ENCODE data around the gene SGMS1. TPM values are rescaled to one million over a fixed set of nuclear protein-coding genes. Genes with fewer than 3 reads are reported as not detected.

SGMS1 gene
- total and polyA plus RNA-seq, 2 experiments from 2014 or later = 15.0 to 34.7 TPM

- TF ChIP-seq, protein P1, sequence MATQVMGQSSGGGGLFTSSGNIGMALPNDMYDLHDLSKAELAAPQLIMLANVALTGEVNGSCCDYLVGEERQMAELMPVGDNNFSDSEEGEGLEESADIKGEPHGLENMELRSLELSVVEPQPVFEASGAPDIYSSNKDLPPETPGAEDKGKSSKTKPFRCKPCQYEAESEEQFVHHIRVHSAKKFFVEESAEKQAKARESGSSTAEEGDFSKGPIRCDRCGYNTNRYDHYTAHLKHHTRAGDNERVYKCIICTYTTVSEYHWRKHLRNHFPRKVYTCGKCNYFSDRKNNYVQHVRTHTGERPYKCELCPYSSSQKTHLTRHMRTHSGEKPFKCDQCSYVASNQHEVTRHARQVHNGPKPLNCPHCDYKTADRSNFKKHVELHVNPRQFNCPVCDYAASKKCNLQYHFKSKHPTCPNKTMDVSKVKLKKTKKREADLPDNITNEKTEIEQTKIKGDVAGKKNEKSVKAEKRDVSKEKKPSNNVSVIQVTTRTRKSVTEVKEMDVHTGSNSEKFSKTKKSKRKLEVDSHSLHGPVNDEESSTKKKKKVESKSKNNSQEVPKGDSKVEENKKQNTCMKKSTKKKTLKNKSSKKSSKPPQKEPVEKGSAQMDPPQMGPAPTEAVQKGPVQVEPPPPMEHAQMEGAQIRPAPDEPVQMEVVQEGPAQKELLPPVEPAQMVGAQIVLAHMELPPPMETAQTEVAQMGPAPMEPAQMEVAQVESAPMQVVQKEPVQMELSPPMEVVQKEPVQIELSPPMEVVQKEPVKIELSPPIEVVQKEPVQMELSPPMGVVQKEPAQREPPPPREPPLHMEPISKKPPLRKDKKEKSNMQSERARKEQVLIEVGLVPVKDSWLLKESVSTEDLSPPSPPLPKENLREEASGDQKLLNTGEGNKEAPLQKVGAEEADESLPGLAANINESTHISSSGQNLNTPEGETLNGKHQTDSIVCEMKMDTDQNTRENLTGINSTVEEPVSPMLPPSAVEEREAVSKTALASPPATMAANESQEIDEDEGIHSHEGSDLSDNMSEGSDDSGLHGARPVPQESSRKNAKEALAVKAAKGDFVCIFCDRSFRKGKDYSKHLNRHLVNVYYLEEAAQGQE (IDR thresholded peaks at IDR 0.05; ENCODE audit: unreplicated experiment) = no peak
- TF ChIP-seq EZH2 (IDR thresholded peaks at IDR 0.05; ENCODE audit: low read depth, unreplicated experiment) (no peak), ZNF331 (CRISPR knock-in tag; IDR thresholded peaks at IDR 0.05; ENCODE audit: low read depth) (no peak)
Observed at GRCh38 chr10:50416881-50417280, 206.9 kb downstream of the SGMS1 start (continued).

- Histone ChIP-seq H3K36me3 (ENCODE audit: insufficient read depth) (no peaks in the 10 kb centered on the region), H3K79me2 (replicated peaks; ENCODE audit: insufficient read depth) (peaks cover 38% of the 10 kb centered on the region), H3K27me3 (ENCODE audit: insufficient read depth) (no peaks in the 10 kb centered on the region), H3K27ac (ENCODE audit: low read depth) (no peak overlapping the region), H3K4me3 (no peak overlapping the region), H3K4me1 (ENCODE audit: insufficient read depth) (peaks cover 33% of the 10 kb centered on the region), H3K4me2 (peak overlapping the region; percentile 24; the same call in 1 of the 2 replicates), H3F3A (replicated peaks; ENCODE audit: low read depth) (no peaks in the 10 kb centered on the region), H2AFZ (no peak overlapping the region), H4K20me1 (replicated peaks; ENCODE audit: insufficient read depth) (no peaks in the 10 kb centered on the region), H3K9me2 (ENCODE audit: insufficient read depth) (no peaks in the 10 kb centered on the region)
- no peaks in the 10 kb centered on the region for H3K9me3 Mint-ChIP-seq
- ATAC-seq (no peak), DNase-seq (ENCODE audit: low spot score) (no peak)
- H3K27me3 Mint-ChIP-seq (ENCODE audit: insufficient read depth, low read depth, poor library complexity) = no peaks in the 10 kb centered on the region
- H3K36me3 Mint-ChIP-seq (ENCODE audit: low read depth) = no peaks in the 10 kb centered on the region
- H3K4me1 Mint-ChIP-seq = peaks cover 53% of the 10 kb centered on the region
- H3K4me3 Mint-ChIP-seq = no peak overlapping the region
- H3K27ac Mint-ChIP-seq = no peak overlapping the region
- TF ChIP-seq CTCF (conservative IDR thresholded peaks at IDR 0.05; ENCODE audit: low read depth in 2 of 2) (0 out of 4 replicates have a peak, but pooled peaks of 1 of the 2 experiments have one; percentile 16), POLR2AphosphoS5 (IDR thresholded peaks at IDR 0.05; ENCODE audit: low read depth) (no peak)
Observed at GRCh38 chr10:50416181-50416824, 207.5 kb downstream of the SGMS1 start.

GRCh38 chr10:50415292-50415691 lies 208.5 kb downstream of the SGMS1 start:
- ATAC-seq (no peak), DNase-seq (ENCODE audit: low spot score) (no peak)
- H3K27me3 ChIP-seq (ENCODE audit: insufficient read depth) = no peaks in the 10 kb centered on the region
- H4K20me1 ChIP-seq (replicated peaks; ENCODE audit: insufficient read depth) = no peaks in the 10 kb centered on the region
- Mint-ChIP-seq H3K27ac (no peak overlapping the region), H3K36me3 (ENCODE audit: low read depth) (no peaks in the 10 kb centered on the region), H3K9me3 (no peaks in the 10 kb centered on the region), H3K4me1 (peaks cover 56% of the 10 kb centered on the region), H3K4me3 (no peak overlapping the region), H3K27me3 (ENCODE audit: insufficient read depth, low read depth, poor library complexity) (no peaks in the 10 kb centered on the region)
- H3K4me2 ChIP-seq = no peak overlapping the region
- peaks cover 43% of the 10 kb centered on the region for H3K4me1 ChIP-seq (ENCODE audit: insufficient read depth)
- no peaks in the 10 kb centered on the region for H3K36me3 ChIP-seq (ENCODE audit: insufficient read depth)
- no peaks in the 10 kb centered on the region for H3F3A ChIP-seq (replicated peaks; ENCODE audit: low read depth)
- H3K9me2 ChIP-seq (ENCODE audit: insufficient read depth) = peaks cover 2% of the 10 kb centered on the region; the same call in 1 of the 2 replicates
- H3K79me2 ChIP-seq (replicated peaks; ENCODE audit: insufficient read depth) = peaks cover 38% of the 10 kb centered on the region
- no peak overlapping the region for H3K4me3 ChIP-seq
- H2AFZ ChIP-seq = no peak overlapping the region
- no peak overlapping the region for H3K27ac ChIP-seq (ENCODE audit: low read depth)
- TF ChIP-seq, protein P1 (IDR thresholded peaks at IDR 0.05; ENCODE audit: unreplicated experiment) = no peak
- TF ChIP-seq JUNB (IDR thresholded peaks at IDR 0.05; ENCODE audit: unreplicated experiment) = no peak
- no peak for TF ChIP-seq ZNF114 (CRISPR knock-in tag; IDR thresholded peaks at IDR 0.05)
- no peak for TF ChIP-seq EZH2phosphoT487 (IDR thresholded peaks at IDR 0.05; ENCODE audit: unreplicated experiment)
- TF ChIP-seq CTCF (conservative IDR thresholded peaks at IDR 0.05; ENCODE audit: low read depth in 2 of 2) = no peak
- no peak for TF ChIP-seq CREB1 (CRISPR knock-in tag; IDR thresholded peaks at IDR 0.05; ENCODE audit: low read depth)
